Neural progenitor cell (in vitro differentiated cells): ENCODE data around the gene TEX30. TPM values are rescaled to one million over a fixed set of nuclear protein-coding genes. Genes with fewer than 3 reads are reported as not detected.

Experiments used
- DNase-seq: peaks from one replicate; pipeline ENCODE4 v3.0.0-alpha.2; 2016; ENCODE audit warnings: low spot score
- H2AFZ ChIP-seq: fragments of 200-600 bp; sonication (generic); replicated peaks from 2 replicates; pipeline ENCODE4 v1.6.1; 2016; ENCODE audit warnings: antibody characterized with exemption
- H3F3A ChIP-seq: fragments of 200-600 bp; sonication (generic); 2 replicates; pipeline ENCODE4 v1.6.1; 2016; ENCODE audit warnings: antibody characterized with exemption, low read depth
- H3K27ac ChIP-seq: fragments of 200-600 bp; sonication (generic); 2 replicates; pipeline ENCODE4 v1.5.1; 2016; ENCODE audit warnings: mild to moderate bottlenecking
- H3K27me3 ChIP-seq: fragments of 200-600 bp; sonication (generic); 2 replicates; pipeline ENCODE4 v1.6.1; 2016; ENCODE audit warnings: mild to moderate bottlenecking, moderate library complexity
- H3K36me3 ChIP-seq: fragments of 200-600 bp; sonication (generic); 2 replicates; pipeline ENCODE4 v1.5.1; 2016
- H3K4me1 ChIP-seq: fragments of 200-600 bp; sonication (generic); 2 replicates; pipeline ENCODE4 v1.6.1; 2016; ENCODE audit warnings: mixed run types
- H3K4me2 ChIP-seq: fragments of 200-600 bp; sonication (generic); 2 replicates; pipeline ENCODE4 v1.6.1; 2016
- H3K4me3 ChIP-seq: fragments of 200-600 bp; sonication (generic); 2 replicates; pipeline ENCODE4 v1.5.1; 2016
- H3K79me2 ChIP-seq: fragments of 200-600 bp; sonication (generic); 2 replicates; pipeline ENCODE4 v1.6.1; 2016; ENCODE audit warnings: low read depth
- H3K9ac ChIP-seq: fragments of 200-600 bp; sonication (generic); 2 replicates; pipeline ENCODE4 v1.6.1; 2016
- H3K9me3 ChIP-seq: fragments of 200-600 bp; sonication (generic); 2 replicates; pipeline ENCODE4 v1.5.1; 2016; ENCODE audit warnings: low read depth
- H4K20me1 ChIP-seq: fragments of 200-600 bp; sonication (generic); 2 replicates; pipeline ENCODE4 v1.6.1; 2016; ENCODE audit warnings: low read depth
- H3K27ac Mint-ChIP-seq: 3 replicates; pipeline ENCODE4 v1.8.0; 2021; ENCODE audit warnings: mixed read lengths
- H3K27me3 Mint-ChIP-seq: 2 replicates; pipeline ENCODE4 v1.8.0; 2022; ENCODE audit warnings: low read depth, mild to moderate bottlenecking, inconsistent platforms, moderate library complexity, mixed read lengths; ENCODE audit not compliant: insufficient read depth
- H3K36me3 Mint-ChIP-seq: 3 replicates; pipeline ENCODE4 v1.8.0; 2021; ENCODE audit warnings: mixed read lengths
- H3K4me1 Mint-ChIP-seq: 3 replicates; pipeline ENCODE4 v1.8.0; 2021; ENCODE audit warnings: mixed read lengths
- H3K4me3 Mint-ChIP-seq: 3 replicates; pipeline ENCODE4 v1.8.0; 2021; ENCODE audit warnings: mild to moderate bottlenecking, moderate library complexity, mixed read lengths
- H3K9me3 Mint-ChIP-seq: 3 replicates; pipeline ENCODE4 v1.8.0; 2020; ENCODE audit warnings: mixed read lengths
- EZH2 ChIP-seq: fragments of 200-600 bp; sonication (generic); IDR thresholded peaks from 2 replicates; pipeline ENCODE4 v1.6.1; 2017; ENCODE audit warnings: antibody characterized with exemption, mild to moderate bottlenecking, moderate library complexity
- EZH2phosphoT487 ChIP-seq: fragments of 200-600 bp; sonication (generic); IDR thresholded peaks from 2 replicates; pipeline ENCODE4 v1.6.1; 2017; ENCODE audit warnings: antibody characterized with exemption
- total RNA-seq: library from RNA; depleted of rRNA; stranded (reverse); fragments of >200 nt; gene quantifications from 2 replicates; pipeline ENCODE4 v1.2.3, GENCODE V29; 2015; ENCODE audit warnings: low replicate concordance
- TF ChIP-seq, protein P1 (sequence below): fragments of 200-600 bp; sonication (generic); IDR thresholded peaks from 2 replicates; pipeline ENCODE4 v1.5.1; 2017; ENCODE audit warnings: antibody characterized with exemption, mild to moderate bottlenecking

The TEX30 gene
- total RNA-seq, 1 donor from 2014 or later = 38.9 TPM

DNA sequence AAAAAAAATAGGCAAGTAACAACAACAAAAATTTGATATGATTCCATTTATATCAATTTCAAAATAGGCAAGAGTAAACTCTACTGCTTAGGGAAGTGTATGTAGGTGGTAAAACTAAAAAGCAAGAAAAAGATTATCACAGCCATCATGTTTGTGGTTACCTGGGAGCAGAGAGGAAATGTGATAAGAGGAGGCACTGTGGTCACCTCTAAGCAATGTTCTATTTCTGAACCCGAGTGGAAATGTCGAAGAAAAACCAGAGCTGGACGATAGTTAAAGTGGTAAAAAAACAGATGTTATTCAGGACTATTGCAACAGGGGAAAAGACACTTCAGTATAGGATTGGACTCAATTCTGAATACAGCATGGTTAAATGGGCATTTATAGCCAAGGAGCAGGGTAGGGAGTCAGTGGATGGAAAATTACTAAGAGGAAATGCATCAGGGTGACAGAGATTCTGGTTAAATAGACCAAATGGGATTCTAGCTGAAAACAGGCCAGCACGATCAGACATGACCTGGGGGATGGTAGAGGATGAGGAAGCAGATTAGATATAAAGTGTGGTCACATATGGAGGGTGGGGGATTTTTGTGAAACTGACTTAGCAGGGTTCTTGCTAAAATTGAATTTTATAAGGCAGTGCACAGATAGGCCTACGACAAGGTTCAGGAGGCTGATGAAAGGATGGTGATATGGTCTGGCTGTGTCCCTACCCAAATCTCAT is 6.0 kb upstream of the TEX30 start:
- Mint-ChIP-seq H3K4me1 (no peaks in the 10 kb centered on the region), H3K9me3 (peaks cover 9% of the 10 kb centered on the region), H3K27me3 (no peaks in the 10 kb centered on the region), H3K27ac (no peak overlapping the region), H3K36me3 (peaks cover 28% of the 10 kb centered on the region), H3K4me3 (no peak overlapping the region)
- Histone ChIP-seq H3K79me2 (no peaks in the 10 kb centered on the region), H3K9ac (no peak overlapping the region), H3K27me3 (no peaks in the 10 kb centered on the region), H3K4me1 (peaks cover 3% of the 10 kb centered on the region), H3K4me3 (no peak overlapping the region), H3K27ac (no peak overlapping the region), H3K9me3 (no peaks in the 10 kb centered on the region), H3K4me2 (no peak overlapping the region), H4K20me1 (no peaks in the 10 kb centered on the region), H3K36me3 (no peaks in the 10 kb centered on the region), H3F3A (no peaks in the 10 kb centered on the region), H2AFZ (no peak overlapping the region)
- DNase-seq = no peak
- TF ChIP-seq EZH2 (no peak), EZH2phosphoT487 (no peak)
- TF ChIP-seq, protein P1, sequence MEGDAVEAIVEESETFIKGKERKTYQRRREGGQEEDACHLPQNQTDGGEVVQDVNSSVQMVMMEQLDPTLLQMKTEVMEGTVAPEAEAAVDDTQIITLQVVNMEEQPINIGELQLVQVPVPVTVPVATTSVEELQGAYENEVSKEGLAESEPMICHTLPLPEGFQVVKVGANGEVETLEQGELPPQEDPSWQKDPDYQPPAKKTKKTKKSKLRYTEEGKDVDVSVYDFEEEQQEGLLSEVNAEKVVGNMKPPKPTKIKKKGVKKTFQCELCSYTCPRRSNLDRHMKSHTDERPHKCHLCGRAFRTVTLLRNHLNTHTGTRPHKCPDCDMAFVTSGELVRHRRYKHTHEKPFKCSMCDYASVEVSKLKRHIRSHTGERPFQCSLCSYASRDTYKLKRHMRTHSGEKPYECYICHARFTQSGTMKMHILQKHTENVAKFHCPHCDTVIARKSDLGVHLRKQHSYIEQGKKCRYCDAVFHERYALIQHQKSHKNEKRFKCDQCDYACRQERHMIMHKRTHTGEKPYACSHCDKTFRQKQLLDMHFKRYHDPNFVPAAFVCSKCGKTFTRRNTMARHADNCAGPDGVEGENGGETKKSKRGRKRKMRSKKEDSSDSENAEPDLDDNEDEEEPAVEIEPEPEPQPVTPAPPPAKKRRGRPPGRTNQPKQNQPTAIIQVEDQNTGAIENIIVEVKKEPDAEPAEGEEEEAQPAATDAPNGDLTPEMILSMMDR = no peak

DNA sequence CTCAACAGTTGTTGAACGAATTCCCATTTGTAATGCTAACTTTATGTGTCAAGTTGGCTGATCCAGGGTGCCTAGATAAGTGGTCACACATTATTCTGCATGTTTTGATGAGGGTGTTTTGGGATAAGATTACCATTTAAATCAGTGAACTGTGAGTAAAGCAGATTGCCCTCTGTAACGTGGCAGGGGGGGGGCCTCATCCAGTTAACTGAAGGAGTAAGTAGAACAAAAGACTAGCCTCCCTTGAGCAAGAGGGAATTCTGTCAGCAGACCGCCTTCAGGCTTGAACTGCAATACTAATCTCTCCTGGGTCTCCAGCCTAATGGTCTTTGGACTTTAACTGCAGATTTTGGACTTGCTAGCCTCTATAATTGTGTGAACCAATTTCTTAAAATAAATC is 4.2 kb upstream of the TEX30 start:
- Histone ChIP-seq H2AFZ (no peak overlapping the region), H4K20me1 (no peaks in the 10 kb centered on the region), H3F3A (no peaks in the 10 kb centered on the region), H3K27me3 (peaks cover 5% of the 10 kb centered on the region), H3K36me3 (no peaks in the 10 kb centered on the region), H3K27ac (no peak overlapping the region), H3K9ac (no peak overlapping the region), H3K9me3 (no peaks in the 10 kb centered on the region), H3K4me1 (peaks cover 3% of the 10 kb centered on the region), H3K79me2 (peaks cover 2% of the 10 kb centered on the region), H3K4me2 (no peak overlapping the region), H3K4me3 (no peak overlapping the region)
- peaks cover 10% of the 10 kb centered on the region for H3K9me3 Mint-ChIP-seq
- H3K27ac Mint-ChIP-seq = no peak overlapping the region
- no peak overlapping the region for H3K4me3 Mint-ChIP-seq
- H3K4me1 Mint-ChIP-seq = peaks cover 4% of the 10 kb centered on the region
- peaks cover 3% of the 10 kb centered on the region for H3K27me3 Mint-ChIP-seq
- H3K36me3 Mint-ChIP-seq = peaks cover 25% of the 10 kb centered on the region
- peak; percentile 45 for DNase-seq
- TF ChIP-seq, protein P1 = no peak
- TF ChIP-seq EZH2 = no peak
- no peak for TF ChIP-seq EZH2phosphoT487

DNA sequence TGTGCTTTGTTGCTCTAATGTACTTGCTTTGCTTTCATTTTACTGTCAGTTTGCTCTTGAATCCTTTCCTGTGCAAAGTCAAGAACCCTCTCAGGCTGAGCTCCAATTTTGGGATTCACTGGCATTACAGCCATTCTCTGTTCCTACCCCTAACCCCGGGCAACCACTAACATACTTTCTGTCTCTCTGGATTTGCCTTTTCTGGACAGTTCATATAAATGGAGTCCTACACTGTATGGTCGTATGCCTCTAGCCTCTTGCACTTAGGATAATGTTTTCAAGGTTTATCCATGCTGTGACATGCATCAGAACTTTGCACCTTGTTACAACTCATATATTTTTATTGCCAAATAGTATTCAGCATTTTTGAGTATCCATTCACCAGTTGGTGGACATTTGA is 2.7 kb upstream of the TEX30 start:
- Mint-ChIP-seq H3K27ac (no peak overlapping the region), H3K9me3 (peaks cover 6% of the 10 kb centered on the region), H3K27me3 (peaks cover 3% of the 10 kb centered on the region), H3K4me3 (no peak overlapping the region), H3K4me1 (peaks cover 14% of the 10 kb centered on the region), H3K36me3 (peaks cover 16% of the 10 kb centered on the region)
- H3K9me3 ChIP-seq = no peaks in the 10 kb centered on the region
- no peak for DNase-seq
- no peak overlapping the region for H2AFZ ChIP-seq
- no peak overlapping the region for H3K4me3 ChIP-seq
- H3K36me3 ChIP-seq = no peaks in the 10 kb centered on the region
- peaks cover 9% of the 10 kb centered on the region for H3K27me3 ChIP-seq
- TF ChIP-seq EZH2 (no peak), EZH2phosphoT487 (no peak)
- TF ChIP-seq, protein P1 = no peak
- H3F3A ChIP-seq = no peaks in the 10 kb centered on the region
- peaks cover 3% of the 10 kb centered on the region for H3K4me1 ChIP-seq
- H3K27ac ChIP-seq = no peak overlapping the region
- H3K79me2 ChIP-seq = peaks cover 9% of the 10 kb centered on the region
- H3K9ac ChIP-seq = no peak overlapping the region
- H4K20me1 ChIP-seq = no peaks in the 10 kb centered on the region
- H3K4me2 ChIP-seq = no peak overlapping the region
